ENCODE results near the gene GGTLC1.
"Not testable (repeated sequence)": the region's sequence is repeated elsewhere in the genome, so short reads cannot be mapped to it uniquely, and the experiment has no call there.

GGTLC1 gene

DNA sequence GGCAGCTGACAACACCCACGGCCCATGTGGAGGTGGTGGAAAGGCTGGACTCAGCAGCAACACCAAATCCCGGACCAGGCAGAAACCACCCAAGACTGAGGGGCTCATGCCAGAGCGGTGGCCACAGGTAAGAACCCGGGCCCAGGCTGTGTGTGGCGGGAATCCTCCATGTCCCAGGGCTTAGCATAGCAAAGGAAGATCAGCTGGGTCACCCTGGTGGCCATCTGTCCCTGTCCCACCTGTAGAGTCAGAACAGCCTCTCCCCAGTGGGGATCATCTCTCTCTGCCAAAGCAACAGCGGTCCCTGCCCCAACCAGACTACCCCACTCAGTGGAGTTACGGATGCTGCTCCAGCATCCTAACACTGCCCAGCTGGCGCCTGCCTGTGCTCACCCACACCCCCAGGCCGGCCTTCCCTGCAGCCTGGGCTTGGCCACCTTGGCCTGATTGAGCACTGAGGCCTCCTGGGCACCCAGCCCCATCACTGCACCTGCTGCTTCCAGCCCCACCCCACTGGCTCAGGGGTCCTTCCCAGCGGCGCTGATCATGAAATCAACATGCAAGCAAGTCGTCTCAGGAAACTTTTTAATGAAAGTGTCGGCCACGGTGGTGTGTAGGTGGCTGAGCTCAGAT lies 5.5 kb upstream of the GGTLC1 start:
- DNase-seq (ENCODE audit: low read depth in 2 of 2): not testable (repeated sequence)

DNA sequence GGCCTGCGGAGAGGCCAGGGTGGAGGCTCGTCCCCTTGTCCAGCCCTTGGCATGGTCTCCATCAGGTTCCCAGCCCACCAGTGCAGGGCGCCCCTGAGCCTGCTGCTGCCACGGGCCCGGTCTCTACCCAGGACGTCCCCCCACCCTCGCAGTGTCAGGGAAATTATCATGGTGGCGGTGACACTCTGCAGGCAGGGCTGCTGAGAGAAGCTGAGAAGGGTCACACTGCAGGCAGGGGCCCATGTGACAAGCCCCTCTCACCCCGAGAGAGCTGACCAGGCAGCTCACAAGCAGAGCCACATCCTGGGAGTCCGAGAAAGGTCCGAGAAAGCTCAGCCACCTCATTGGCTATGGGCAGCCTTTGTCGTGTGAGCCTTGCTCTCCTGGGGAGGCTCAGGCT lies 4.9 kb upstream of the GGTLC1 start:
- DNase-seq (ENCODE audit: low read depth in 2 of 2): not testable (repeated sequence)

- not testable (repeated sequence) for DNase-seq (ENCODE audit: low read depth in 2 of 2)
These were observed 1.7 kb upstream of the GGTLC1 start for GRCh38 chr20:23990296-23990695.

DNA sequence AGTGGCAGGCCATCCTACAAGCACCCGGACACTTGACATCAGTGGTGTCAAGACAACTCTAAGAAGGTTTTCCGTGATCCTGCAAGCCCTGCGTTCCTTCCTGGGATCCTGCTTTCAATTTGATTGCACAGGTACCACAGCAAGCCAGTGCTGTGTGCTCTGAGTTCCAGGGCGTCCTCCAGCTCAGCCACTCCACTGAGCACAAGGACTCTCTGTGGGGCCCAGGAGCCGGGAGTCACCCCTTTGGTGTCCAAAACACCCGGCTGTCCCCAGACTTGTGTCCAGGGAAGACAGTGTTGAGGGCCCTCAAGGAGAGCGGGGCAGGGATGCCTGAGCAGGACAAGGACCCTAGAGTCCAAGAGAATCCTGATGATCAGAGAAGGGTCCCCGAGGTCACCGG lies 387 bp upstream of the GGTLC1 start:
- DNase-seq (ENCODE audit: low read depth in 2 of 2): not testable (repeated sequence)

DNA sequence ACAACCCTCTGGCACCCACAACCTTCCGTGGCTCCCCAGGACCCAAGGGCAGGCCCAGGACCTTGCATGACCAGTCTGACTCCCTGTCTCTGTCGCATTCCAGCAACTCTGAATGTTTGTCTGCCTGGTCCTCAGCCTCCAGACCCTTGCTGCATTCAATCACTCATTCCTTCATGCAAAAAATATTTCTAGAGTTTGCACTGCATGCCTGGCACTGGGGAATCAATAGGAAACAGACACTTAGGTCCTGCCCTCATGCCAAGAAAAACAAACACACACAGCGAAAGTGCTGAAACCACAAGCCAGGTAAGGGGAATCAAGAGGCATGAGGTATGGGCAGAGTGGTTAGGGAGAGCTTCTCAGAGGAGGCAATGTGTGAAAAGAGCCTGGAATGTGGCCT lies 1.9 kb downstream of the GGTLC1 start:
- not testable (repeated sequence) for DNase-seq (ENCODE audit: low read depth in 2 of 2)

DNA sequence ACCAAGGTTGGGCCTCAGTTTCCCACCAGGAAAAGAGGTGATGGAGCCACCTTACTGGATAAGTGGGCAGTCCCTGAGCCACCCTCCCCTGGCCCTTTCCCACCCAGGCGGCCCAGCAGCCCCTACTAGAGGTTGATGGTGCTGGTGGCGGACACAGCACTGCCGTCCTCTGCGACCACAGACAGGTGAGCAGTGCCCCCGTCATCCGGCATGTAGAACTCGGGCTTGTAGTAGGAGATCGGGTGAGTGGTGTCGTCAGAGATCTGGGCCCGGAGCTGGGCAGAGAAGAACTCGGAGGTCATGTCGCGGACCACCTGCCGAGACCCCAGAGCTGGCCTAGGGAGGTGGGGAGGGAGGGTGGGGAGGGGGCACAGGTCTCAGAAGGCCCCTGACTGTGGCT lies 2.3 kb downstream of the GGTLC1 start:
- not testable (repeated sequence) for DNase-seq (ENCODE audit: low read depth in 2 of 2)

DNA sequence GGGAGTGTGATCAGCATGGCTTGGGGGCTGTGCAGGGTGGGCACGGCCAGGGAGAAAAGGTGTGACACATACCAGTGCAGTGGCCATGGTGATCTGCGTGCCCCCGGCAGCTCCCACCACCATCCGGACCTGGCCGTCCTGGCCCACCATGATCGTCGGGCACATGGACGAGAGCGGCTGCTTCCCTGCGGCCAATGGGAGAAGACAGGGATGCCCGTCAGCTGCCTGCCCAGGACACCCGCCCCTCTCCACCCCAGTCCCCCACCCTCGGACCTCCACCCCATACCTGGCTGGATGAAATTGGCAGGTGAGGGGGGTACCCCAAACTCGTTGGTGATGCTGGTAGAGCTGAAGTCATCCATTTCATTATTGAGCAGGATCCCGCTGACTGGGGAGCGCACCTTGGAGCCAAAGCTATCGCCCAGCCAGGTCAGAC lies 2.8 kb downstream of the GGTLC1 start:
- DNase-seq (ENCODE audit: low read depth in 2 of 2): not testable (repeated sequence)

DNA sequence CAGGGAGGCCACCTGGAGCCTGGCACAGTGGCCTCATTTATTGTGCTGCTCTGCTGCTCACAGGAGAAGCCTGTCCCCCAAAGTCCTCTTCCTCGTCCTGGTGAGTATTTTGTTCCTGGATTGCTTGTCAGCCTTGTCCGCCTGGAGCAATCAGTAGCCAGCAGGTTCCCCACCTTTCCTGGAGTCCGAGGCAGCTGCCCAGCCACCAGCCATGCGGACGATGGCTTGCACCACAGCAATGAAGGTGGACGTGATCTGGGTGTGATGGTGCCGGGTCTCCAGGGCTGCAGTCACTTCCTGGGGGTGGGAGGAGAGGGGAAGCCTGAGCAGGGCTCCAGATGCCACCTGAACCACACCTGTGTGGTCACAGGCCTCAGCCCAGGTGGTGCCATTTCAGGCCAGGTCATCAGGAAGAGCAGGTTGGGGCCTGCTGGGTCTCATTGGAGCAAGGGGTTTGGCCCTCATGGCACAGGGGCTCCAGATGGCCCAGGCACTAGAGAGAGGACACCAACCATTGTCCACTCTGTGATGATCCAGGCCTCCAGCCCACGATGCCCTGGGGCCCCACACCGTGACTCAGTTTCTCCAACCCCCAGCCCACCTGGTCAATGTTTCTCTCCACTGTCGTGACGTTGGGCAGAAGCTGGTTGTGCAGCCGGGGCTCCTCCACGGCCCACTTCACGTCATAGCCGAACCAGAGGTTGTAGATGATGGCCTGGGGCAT lies 3.4 kb downstream of the GGTLC1 start:
- DNase-seq (ENCODE audit: low read depth in 2 of 2): not testable (repeated sequence)

GRCh38 chr20:23984476-23985023 lies 4.0 kb downstream of the GGTLC1 start:
- DNase-seq (ENCODE audit: low read depth in 2 of 2): not testable (repeated sequence)

DNA sequence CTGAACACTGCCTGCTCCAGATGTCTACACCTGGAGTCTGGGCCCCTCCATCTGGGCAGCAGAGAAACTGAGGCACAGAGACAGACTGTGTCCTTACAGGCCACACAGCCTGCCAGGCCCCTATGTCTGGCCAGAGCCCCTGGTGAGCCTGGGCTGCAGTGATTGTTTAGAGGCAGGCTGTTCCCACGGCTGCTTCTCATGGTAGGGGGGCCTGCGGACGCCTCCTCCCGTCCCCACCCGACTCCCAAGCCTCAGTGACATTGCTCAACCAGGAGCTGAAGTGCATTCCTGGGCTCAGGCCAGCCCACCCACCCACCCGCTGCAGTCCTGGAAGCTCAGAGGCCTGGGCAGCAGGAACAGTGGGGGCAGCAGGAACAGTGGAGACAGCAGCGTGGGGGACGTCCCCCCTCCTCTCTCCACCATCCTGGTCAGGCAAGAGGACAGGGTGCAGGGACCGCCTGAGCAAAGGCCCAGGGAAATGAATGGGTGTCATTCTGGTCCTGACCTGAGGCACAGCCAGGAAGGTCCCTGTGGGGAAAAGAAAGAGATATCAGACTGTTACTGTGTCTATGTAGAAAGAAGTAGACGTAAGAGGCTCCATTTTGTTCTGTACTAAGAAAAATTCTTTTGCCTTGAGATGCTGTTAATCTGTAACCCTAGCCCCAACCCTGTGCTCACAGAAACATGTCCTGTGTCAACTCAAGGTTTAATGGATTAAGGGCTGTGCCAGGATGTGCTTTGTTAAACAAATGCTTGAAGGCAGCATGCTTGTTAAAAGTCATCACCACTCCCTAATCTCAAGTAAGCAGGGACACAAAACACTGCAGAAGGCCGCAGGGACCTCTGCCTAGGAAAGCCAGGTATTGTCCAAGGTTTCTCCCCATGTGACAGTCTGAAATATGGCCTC lies 6.2 kb downstream of the GGTLC1 start:
- not testable (repeated sequence) for DNase-seq (ENCODE audit: low read depth in 2 of 2)

- DNase-seq (ENCODE audit: low read depth in 2 of 2): not testable (repeated sequence)
These were observed 7.1 kb downstream of the GGTLC1 start for GRCh38 chr20:23981526-23981925.

DNA sequence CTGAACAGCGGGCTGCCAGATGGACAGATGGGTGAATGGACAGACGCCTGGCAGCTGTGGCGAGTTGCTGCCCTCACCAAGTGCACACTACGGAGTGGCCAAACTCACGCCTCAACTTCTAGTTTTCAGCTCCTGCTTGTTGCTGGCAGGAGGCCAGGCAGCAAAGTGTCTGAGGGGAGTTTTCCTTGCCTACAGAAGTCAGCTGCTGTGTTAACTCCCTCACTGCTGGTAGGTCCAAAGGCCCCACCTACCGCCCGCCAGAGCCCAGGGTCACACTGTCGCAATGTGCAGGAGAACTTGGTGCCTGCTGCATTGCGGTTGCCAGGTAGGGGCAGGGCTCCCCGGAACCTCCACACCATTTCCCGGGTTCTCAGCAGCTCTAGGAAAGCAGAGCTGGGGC lies 7.6 kb downstream of the GGTLC1 start:
- not testable (repeated sequence) for DNase-seq (ENCODE audit: low read depth in 2 of 2)

GRCh38 chr20:23979899-23980811 lies 8.4 kb downstream of the GGTLC1 start:
- not testable (repeated sequence) for DNase-seq (ENCODE audit: low read depth in 2 of 2)

DNA sequence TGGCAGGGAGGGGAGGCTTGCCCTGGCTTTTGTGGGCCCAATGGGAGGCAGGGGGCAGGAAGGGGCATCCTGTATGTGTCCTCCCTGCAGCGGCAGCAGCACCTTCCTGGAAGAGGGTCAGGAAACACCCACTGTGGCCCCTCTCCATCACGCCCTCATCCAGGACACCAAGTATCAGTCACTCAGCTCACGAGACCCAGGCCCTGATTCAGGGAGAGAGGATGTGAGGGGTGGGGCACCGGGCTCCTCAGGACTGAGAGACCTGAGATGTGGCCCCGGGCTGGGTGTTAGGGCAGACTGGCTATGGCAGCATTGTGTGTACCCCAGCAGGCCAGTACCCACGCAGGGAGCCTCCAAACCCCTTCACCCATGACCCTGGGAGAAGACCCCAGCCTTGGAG lies 9.2 kb downstream of the GGTLC1 start:
- not testable (repeated sequence) for DNase-seq (ENCODE audit: low read depth in 2 of 2)

- DNase-seq (ENCODE audit: low read depth in 2 of 2): not testable (repeated sequence)
These were observed 10.1 kb downstream of the GGTLC1 start for GRCh38 chr20:23978457-23978856.

- DNase-seq (ENCODE audit: low read depth in 2 of 2): no peak
These were observed 13.6 kb downstream of the GGTLC1 start for GRCh38 chr20:23974966-23975365.

- DNase-seq (ENCODE audit: low read depth in 2 of 2): no peak
These were observed 17.3 kb downstream of the GGTLC1 start for GRCh38 chr20:23971310-23971709.

DNA sequence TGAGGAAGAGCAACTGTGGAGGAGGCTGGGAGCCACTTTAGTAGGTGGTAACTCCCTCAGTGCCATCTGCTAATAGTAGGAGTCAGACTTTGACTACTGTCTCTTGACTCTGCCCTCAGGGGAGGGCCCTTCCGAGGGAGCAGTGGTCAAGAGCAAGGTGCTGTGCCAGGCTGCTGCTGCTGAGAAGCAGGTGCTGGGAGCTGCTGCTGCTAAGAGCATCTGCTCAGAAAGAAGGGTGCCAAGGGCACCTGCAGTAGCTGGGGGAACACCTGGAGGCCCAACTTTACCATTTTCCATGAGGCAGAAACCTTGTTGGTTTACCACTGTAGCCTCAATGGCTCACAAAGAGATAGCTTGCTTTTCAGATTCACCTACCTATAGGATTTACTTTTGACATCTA lies 18.5 kb downstream of the GGTLC1 start:
- no peak for DNase-seq (ENCODE audit: low read depth in 2 of 2)

- DNase-seq (ENCODE audit: low read depth in 2 of 2): no peak
These were observed 21.0 kb downstream of the GGTLC1 start for GRCh38 chr20:23967616-23967979.

DNA sequence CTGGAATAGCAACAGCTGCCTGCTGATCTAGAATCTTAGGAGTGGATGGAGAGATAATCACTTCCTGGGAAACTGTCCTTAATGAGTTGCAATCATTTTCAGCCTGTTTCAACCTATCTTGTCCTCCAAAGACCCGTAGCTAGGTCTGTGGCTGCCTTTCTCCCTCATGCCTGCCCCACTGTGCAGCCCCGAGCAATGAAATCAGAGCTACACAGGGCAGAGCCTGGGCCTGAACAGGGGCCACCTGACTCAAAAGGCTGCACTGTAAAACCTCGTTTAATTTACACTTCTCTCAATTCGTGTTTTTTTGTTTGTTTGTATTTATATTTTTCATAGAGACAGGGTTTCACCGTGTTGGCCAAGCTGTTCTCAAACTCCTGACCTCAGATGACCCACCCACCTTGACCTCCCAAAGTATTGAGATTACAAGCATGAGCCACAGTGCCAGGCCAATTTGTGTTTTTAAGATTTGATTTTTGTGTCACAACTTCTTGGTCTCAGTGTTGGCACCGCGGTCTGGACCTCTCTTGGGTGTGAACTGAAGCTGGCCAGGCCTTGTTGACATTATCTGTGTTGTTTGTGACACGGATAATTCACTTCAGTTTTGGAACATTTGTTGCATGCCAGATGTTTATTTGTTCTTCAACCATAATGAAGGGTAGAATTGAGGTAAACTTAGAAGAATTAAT lies 21.5 kb downstream of the GGTLC1 start:
- no peak for DNase-seq (ENCODE audit: low read depth in 2 of 2)
